Upper lobe of left lung (tissue), 4 donors: ENCODE results near the gene KLHL17.

Experiments used
- EP300 ChIP-seq, 4 donors: sonication (generic); formaldehyde crosslinking; IDR thresholded peaks; one replicate each; pipeline ENCODE4 v1.5.1; 2017; ENCODE audit warnings: antibody characterized with exemption in 4 of 4, control low read depth in 2 of 4
- TF ChIP-seq, protein P1 (sequence below), 6 experiments: fragments of 450-650 bp in 4 of 6; fragments of 200-600 bp in 2 of 6; sonication (generic) in 2 of 6; IDR thresholded peaks; one replicate each; pipeline ENCODE4 v1.5.1; 2016 to 2019; ENCODE audit warnings: antibody characterized with exemption in 6 of 6

- TF ChIP-seq EP300 (IDR thresholded peaks at IDR 0.05), result no peak
- TF ChIP-seq, protein P1, sequence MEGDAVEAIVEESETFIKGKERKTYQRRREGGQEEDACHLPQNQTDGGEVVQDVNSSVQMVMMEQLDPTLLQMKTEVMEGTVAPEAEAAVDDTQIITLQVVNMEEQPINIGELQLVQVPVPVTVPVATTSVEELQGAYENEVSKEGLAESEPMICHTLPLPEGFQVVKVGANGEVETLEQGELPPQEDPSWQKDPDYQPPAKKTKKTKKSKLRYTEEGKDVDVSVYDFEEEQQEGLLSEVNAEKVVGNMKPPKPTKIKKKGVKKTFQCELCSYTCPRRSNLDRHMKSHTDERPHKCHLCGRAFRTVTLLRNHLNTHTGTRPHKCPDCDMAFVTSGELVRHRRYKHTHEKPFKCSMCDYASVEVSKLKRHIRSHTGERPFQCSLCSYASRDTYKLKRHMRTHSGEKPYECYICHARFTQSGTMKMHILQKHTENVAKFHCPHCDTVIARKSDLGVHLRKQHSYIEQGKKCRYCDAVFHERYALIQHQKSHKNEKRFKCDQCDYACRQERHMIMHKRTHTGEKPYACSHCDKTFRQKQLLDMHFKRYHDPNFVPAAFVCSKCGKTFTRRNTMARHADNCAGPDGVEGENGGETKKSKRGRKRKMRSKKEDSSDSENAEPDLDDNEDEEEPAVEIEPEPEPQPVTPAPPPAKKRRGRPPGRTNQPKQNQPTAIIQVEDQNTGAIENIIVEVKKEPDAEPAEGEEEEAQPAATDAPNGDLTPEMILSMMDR (IDR thresholded peaks at IDR 0.05), result no peak
These were observed 19.3 kb upstream of the KLHL17 start for GRCh38 chr1:941015-941587.
